Kidney (tissue), 14 donors: Measurements from ENCODE around the gene TREML1. TPM values are rescaled to one million over a fixed set of nuclear protein-coding genes. Genes with fewer than 3 reads are reported as not detected.

ENCODE experiments used
- DNase-seq, 5 donors: peaks; one replicate each; pipeline ENCODE4 v3.0.0-alpha.2; 2013 to 2020
- FAIRE-seq: peaks from 2 replicates; lab custom pipeline; 2012; peaks lifted over from hg19 to GRCh38; lab: Jason Lieb, UNC
- H3K27ac ChIP-seq, 2 donors: one replicate each; pipeline ENCODE4 v1.7.0; 2013; ENCODE audit warnings: low read depth in 2 of 2, low read length in 2 of 2, inconsistent platforms in 1 of 2
- H3K27me3 ChIP-seq: one replicate; pipeline ENCODE4 v1.7.1; 2013; ENCODE audit warnings: low read length, inconsistent platforms; ENCODE audit not compliant: control insufficient read depth, insufficient read depth
- H3K36me3 ChIP-seq, 3 donors: one replicate each; pipeline versions ENCODE4 v1.7.0 to v1.7.1; 2013; ENCODE audit warnings: low read length in 3 of 3, control low read depth in 1 of 3, inconsistent platforms in 1 of 3; ENCODE audit not compliant: insufficient read depth in 3 of 3, control insufficient read depth in 2 of 3
- H3K4me1 ChIP-seq, 3 donors: one replicate each; pipeline versions ENCODE4 v1.7.0 to v1.7.1; 2013; ENCODE audit warnings: low read length in 3 of 3, inconsistent platforms in 1 of 3, low read depth in 1 of 3; ENCODE audit not compliant: control insufficient read depth in 2 of 3, insufficient read depth in 2 of 3
- H3K4me3 ChIP-seq, 3 donors: one replicate each; pipeline versions ENCODE4 v1.7.0 to v1.8.1; 2013; ENCODE audit warnings: low read length in 3 of 3, control low read depth in 1 of 3, inconsistent platforms in 1 of 3
- H3K9ac ChIP-seq, 3 donors: one replicate each; pipeline versions ENCODE4 v1.7.0 to v1.7.1; 2013; ENCODE audit warnings: low read length in 3 of 3, control low read depth in 1 of 3, inconsistent platforms in 1 of 3
- H3K9me3 ChIP-seq, 3 donors: one replicate each; pipeline versions ENCODE4 v1.7.0 to v1.7.1; 2013; ENCODE audit warnings: low read length in 3 of 3, control low read depth in 1 of 3, inconsistent platforms in 1 of 3; ENCODE audit not compliant: control insufficient read depth in 2 of 3, insufficient read depth in 1 of 3
- intact Hi-C: fragments of 100-400 bp; cut with DNase I; formaldehyde crosslinking; loops from one replicate; pipeline ENCODE4 v1.11.1; 2022
- polyA plus RNA-seq: library from polyadenylated mRNA; stranded (reverse); fragments of 350-450 nt; fragmentation: Illumina TruSeq; extraction: RNeasy Lipid Tissue Mini Kit (QIAGEN cat#74804); gene quantifications from one replicate; pipeline ENCODE4 v1.2.3, GENCODE V29; 2014; ENCODE audit warnings: low read depth, low replicate concordance; ENCODE audit not compliant: insufficient read depth
- total RNA-seq: library from RNA; stranded (reverse); fragmentation: NEBNext Ultra II Directional; extraction: Animal tissue kit (Norgen Biotek cat#: 25700); gene quantifications from one replicate; pipeline ENCODE4 v1.2.1, GENCODE V29; 2021
- TF ChIP-seq, protein P1 (sequence below): IDR thresholded peaks from 3 replicates; pipeline ENCODE4 v1.5.1; 2012; ENCODE audit warnings: mild to moderate bottlenecking, moderate library complexity, borderline replicate concordance; ENCODE audit not compliant: insufficient read depth; ENCODE audit errors: extremely low read depth
- donor health status: control.
- donor health status: control.
- donor health status: control.
- donor health status: control.
- donor health status: control.
- donor health status: DM: yes; HTN: yes; CAD: no.
- donor health status: Normal renal cell carcinoma (clear cell type).

The TREML1 gene
- total and polyA plus RNA-seq, 2 donors from 2014 or later = 1.0 TPM; not detected in 1

DNA sequence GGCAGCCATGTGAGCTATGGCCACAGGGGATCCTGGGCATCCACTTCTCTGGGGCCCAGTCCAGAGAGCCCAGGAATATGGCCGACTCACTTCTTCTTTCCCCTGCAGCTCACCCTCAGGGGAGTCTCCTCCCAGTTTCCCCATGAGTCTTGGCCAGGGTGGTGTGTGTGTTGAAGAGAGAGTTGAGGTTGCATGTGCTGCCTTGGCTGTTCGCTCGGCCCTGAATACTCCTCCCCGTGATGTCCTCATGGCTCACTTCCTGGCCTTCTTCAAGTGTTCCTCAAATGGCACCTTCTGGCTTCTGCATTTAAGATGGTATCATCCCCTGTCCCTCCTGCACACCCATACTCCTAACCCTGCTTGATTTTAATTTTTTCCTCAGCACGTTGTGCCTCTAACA, 3.2 kb upstream of the TREML1 start:
- H3K9me3 ChIP-seq = no peaks in the 10 kb centered on the region
- peaks cover 0 to 3% (median 0%) of the 10 kb centered on the region in 3 donors for H3K4me1 ChIP-seq
- FAIRE-seq (no peak), DNase-seq (no peak)
- no peak overlapping the region for H3K9ac ChIP-seq
- intact Hi-C loops = no loop called here
- no peak overlapping the region for H3K4me3 ChIP-seq
- no peaks in the 10 kb centered on the region for H3K36me3 ChIP-seq
- H3K27me3 ChIP-seq = no peaks in the 10 kb centered on the region
- H3K27ac ChIP-seq = no peak overlapping the region
- TF ChIP-seq, protein P1, sequence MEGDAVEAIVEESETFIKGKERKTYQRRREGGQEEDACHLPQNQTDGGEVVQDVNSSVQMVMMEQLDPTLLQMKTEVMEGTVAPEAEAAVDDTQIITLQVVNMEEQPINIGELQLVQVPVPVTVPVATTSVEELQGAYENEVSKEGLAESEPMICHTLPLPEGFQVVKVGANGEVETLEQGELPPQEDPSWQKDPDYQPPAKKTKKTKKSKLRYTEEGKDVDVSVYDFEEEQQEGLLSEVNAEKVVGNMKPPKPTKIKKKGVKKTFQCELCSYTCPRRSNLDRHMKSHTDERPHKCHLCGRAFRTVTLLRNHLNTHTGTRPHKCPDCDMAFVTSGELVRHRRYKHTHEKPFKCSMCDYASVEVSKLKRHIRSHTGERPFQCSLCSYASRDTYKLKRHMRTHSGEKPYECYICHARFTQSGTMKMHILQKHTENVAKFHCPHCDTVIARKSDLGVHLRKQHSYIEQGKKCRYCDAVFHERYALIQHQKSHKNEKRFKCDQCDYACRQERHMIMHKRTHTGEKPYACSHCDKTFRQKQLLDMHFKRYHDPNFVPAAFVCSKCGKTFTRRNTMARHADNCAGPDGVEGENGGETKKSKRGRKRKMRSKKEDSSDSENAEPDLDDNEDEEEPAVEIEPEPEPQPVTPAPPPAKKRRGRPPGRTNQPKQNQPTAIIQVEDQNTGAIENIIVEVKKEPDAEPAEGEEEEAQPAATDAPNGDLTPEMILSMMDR = no peak

DNA sequence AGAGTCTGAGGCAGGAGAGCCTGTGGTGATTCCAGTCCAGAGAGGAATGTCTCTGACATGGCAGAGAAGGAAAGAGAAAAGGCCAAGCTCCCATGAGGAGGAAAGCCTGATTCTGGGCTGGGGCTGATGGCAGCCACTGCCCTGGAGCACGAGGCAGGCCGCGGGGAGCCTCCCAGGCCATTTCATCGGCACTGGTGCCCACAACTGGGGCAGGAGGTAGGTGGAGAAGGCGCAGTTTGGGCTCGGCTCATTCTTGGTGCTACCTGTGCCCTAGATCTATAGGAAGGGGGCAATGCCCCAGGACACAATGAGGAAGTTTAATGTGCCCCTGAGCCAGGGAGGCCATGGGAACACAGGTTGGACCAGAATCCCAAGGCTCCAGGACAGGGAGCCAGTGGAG, 2.6 kb upstream of the TREML1 start:
- Histone ChIP-seq H3K27ac (no peak overlapping the region), H3K36me3 (no peaks in the 10 kb centered on the region), H3K4me3 (no peak overlapping the region), H3K4me1 (peaks cover 0 to 3% (median 0%) of the 10 kb centered on the region in 3 donors), H3K9ac (no peak overlapping the region), H3K27me3 (no peaks in the 10 kb centered on the region), H3K9me3 (no peaks in the 10 kb centered on the region)
- TF ChIP-seq, protein P1 = no peak
- FAIRE-seq (no peak), DNase-seq (no peak)
- intact Hi-C loops = no loop called here

DNA sequence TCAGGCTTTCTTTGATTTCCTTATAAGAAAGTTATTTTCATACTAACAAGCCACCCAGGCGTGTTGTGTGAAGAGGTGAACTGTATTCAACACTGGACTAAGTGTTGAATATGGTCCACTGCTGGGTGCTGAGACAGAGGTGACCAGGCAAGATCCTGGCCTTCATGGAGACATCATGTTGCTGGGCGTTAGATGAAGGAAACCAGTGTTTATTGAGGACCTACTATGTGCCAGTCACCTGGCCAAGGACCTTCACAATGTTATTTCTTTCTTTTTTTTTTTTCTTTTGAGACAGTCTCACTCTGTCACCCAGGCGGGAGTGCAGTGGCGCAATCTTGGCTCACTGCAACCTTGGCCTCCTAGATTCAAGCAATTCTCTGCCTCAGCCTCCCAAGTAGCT, 1.9 kb upstream of the TREML1 start:
- TF ChIP-seq, protein P1 = no peak
- Histone ChIP-seq H3K27ac (no peak overlapping the region), H3K9me3 (no peaks in the 10 kb centered on the region), H3K27me3 (no peaks in the 10 kb centered on the region), H3K4me1 (peaks cover 0 to 3% (median 0%) of the 10 kb centered on the region in 3 donors), H3K36me3 (no peaks in the 10 kb centered on the region), H3K9ac (no peak overlapping the region), H3K4me3 (no peak overlapping the region)
- DNase-seq (no peak), FAIRE-seq (no peak)
- intact Hi-C loops = no loop called here
